Skeletal muscle satellite cell (primary cell): ENCODE measurements around the gene FAAH2.

ENCODE experiments used
- H3K27me3 ChIP-seq: 2 replicates; pipeline ENCODE4 v1.7.0; 2013; ENCODE audit warnings: low read length; ENCODE audit not compliant: control insufficient read depth, insufficient read depth
- H3K36me3 ChIP-seq: 2 replicates; pipeline ENCODE4 v1.7.0; 2013; ENCODE audit warnings: mild to moderate bottlenecking, control low read depth, low read length; ENCODE audit not compliant: insufficient read depth
- H3K4me1 ChIP-seq: 2 replicates; pipeline ENCODE4 v1.7.0; 2013; ENCODE audit warnings: low read length; ENCODE audit not compliant: control insufficient read depth, insufficient read depth
- H3K4me2 ChIP-seq: 2 replicates; pipeline ENCODE4 v1.7.0; 2013; ENCODE audit warnings: mild to moderate bottlenecking, low read length
- H3K4me3 ChIP-seq: 2 replicates; pipeline ENCODE4 v1.7.0; 2013; ENCODE audit warnings: low read length
- H3K9ac ChIP-seq: 2 replicates; pipeline ENCODE4 v1.7.0; 2013; ENCODE audit warnings: mild to moderate bottlenecking, low read depth, low read length, moderate library complexity
- H3K9me3 ChIP-seq: replicated peaks from 2 replicates; pipeline ENCODE4 v1.7.0; 2013; ENCODE audit warnings: mild to moderate bottlenecking, control low read depth, low read length

FAAH2 gene

GRCh38 chrX:57519578-57520118 lies 233.1 kb downstream of the FAAH2 start:
- Histone ChIP-seq H3K9ac (no peak overlapping the region), H3K27me3 (no peaks in the 10 kb centered on the region), H3K4me2 (no peak overlapping the region), H3K4me1 (no peaks in the 10 kb centered on the region), H3K9me3 (no peaks in the 10 kb centered on the region), H3K4me3 (no peak overlapping the region), H3K36me3 (no peaks in the 10 kb centered on the region)

- Histone ChIP-seq H3K36me3 (no peaks in the 10 kb centered on the region), H3K27me3 (no peaks in the 10 kb centered on the region), H3K4me1 (no peaks in the 10 kb centered on the region), H3K9me3 (peaks cover 4% of the 10 kb centered on the region), H3K9ac (no peak overlapping the region), H3K4me2 (no peak overlapping the region), H3K4me3 (no peak overlapping the region)
Observed at GRCh38 chrX:57528670-57529255, 242.3 kb downstream of the FAAH2 start.
